SH-SY5Y (cell line): ENCODE measurements around the gene F2RL2.

Experiments
- GATA2 ChIP-seq: IDR thresholded peaks from 2 replicates; pipeline ENCODE4 v1.6.1; 2011; ENCODE audit warnings: mild to moderate bottlenecking, low read depth, low read length
- GATA3 ChIP-seq: IDR thresholded peaks from 2 replicates; pipeline ENCODE4 v1.6.1; 2011; ENCODE audit warnings: low read depth, mild to moderate bottlenecking, low read length, moderate library complexity

DNA sequence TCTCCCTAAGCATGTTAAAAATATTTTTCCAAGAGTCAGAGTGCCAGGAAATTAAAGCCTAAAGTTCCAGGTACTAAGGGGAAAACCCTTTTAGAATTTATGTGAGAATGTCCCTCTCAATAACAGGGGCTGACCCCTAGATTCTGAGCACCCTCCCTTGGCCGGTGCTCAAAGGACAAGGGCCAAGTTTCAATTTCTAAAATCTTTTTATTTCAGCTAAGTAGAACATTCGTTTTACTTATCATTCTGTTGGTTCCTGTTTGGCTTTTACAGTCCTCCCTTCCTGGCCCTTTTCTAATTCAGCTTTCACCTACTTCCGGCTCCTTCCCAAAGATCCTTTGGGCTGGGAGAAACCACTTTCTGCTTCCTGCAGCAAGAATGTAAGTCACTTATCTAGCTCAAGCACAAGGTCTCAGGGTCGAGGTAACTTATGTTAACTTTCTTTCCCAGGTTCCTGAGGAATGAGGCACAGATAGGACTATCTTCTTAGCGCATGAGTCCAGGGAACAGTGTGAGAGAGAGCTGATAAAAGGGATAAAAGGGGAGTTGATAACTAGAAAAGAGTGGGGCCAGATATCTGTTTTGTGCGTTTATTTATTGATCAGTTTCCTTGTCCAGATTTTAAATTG lies 34.6 kb upstream of the F2RL2 start:
- no peak for TF ChIP-seq GATA3
- TF ChIP-seq GATA2, result no peak
